22Rv1 (cell line): Measurements from ENCODE around the gene FNIP1.

ENCODE experiments used
- ZFX ChIP-seq: fragments of 450-650 bp; IDR thresholded peaks from 2 replicates; pipeline ENCODE4 v1.6.1; 2017; ENCODE audit warnings: antibody characterized with exemption, borderline replicate concordance
- TF ChIP-seq, protein P1 (sequence below): fragments of 450-650 bp; IDR thresholded peaks from 2 replicates; pipeline ENCODE4 v1.5.1; 2017; ENCODE audit warnings: mild to moderate bottlenecking

DNA sequence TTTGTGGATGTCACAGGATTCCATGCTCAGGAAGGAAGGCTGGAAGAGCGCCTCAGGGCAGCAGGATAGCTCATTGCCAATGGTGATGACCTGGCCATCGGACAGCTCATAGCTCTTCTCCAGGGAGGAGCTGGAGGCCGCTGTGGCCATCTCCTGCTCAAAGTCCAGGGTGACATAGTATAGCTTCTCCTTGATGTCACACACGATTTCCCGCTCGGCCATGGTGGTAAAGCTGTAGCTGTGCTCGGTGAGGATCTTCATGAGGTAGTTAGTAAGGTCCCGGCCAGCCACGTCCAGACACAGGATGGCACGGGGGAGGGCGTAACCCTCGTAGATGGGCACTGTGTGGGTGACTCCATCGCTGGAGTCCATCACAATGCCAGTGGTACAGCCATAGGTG is 137.5 kb downstream of the FNIP1 start:
- TF ChIP-seq, protein P1, sequence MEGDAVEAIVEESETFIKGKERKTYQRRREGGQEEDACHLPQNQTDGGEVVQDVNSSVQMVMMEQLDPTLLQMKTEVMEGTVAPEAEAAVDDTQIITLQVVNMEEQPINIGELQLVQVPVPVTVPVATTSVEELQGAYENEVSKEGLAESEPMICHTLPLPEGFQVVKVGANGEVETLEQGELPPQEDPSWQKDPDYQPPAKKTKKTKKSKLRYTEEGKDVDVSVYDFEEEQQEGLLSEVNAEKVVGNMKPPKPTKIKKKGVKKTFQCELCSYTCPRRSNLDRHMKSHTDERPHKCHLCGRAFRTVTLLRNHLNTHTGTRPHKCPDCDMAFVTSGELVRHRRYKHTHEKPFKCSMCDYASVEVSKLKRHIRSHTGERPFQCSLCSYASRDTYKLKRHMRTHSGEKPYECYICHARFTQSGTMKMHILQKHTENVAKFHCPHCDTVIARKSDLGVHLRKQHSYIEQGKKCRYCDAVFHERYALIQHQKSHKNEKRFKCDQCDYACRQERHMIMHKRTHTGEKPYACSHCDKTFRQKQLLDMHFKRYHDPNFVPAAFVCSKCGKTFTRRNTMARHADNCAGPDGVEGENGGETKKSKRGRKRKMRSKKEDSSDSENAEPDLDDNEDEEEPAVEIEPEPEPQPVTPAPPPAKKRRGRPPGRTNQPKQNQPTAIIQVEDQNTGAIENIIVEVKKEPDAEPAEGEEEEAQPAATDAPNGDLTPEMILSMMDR, result no peak
- TF ChIP-seq ZFX, result no peak
